Thyroid gland (tissue), 4 donors: ENCODE measurements around the gene PTGR3.

Source experiments
- CTCF ChIP-seq, 6 experiments: fragments of 200-600 bp in 3 of 6; fragments of 450-650 bp in 3 of 6; sonication (generic) in 3 of 6; IDR thresholded peaks; one replicate each; pipeline ENCODE4 v1.5.1; 2016 to 2019; ENCODE audit warnings: antibody characterized with exemption in 6 of 6, mild to moderate bottlenecking in 2 of 6, inconsistent platforms in 1 of 6, moderate library complexity in 1 of 6
- POLR2A ChIP-seq, 2 donors: fragments of 450-650 bp; IDR thresholded peaks; one replicate each; pipeline ENCODE4 v1.6.1; 2017; ENCODE audit warnings: antibody characterized with exemption in 2 of 2, mild to moderate bottlenecking in 2 of 2, moderate library complexity in 1 of 2

GRCh38 chr18:75226956-75227316, 18.0 kb upstream of the PTGR3 start:
- TF ChIP-seq POLR2A (IDR thresholded peaks at IDR 0.05) (no peak), CTCF (IDR thresholded peaks at IDR 0.05) (no peak)
